Parathyroid adenoma (tissue), 2 donors: ENCODE results near the gene ZNF816.
A peak's percentile ranks its signal among the peaks of the same experiment; 100 is the strongest.

Experiments
- H2AFZ ChIP-seq: fragments of 300-600 bp; sonication (generic); one replicate; pipeline ENCODE4 v1.7.0; 2017; ENCODE audit warnings: antibody characterized with exemption, mild to moderate bottlenecking
- H3K27ac ChIP-seq: fragments of 300-600 bp; sonication (generic); one replicate; pipeline ENCODE4 v1.7.0; 2017
- H3K27me3 ChIP-seq: fragments of 300-600 bp; sonication (generic); one replicate; pipeline ENCODE4 v1.7.0; 2017; ENCODE audit warnings: low read length; ENCODE audit not compliant: control insufficient read depth, insufficient read depth
- H3K36me3 ChIP-seq: fragments of 300-600 bp; sonication (generic); one replicate; pipeline ENCODE4 v1.7.0; 2017; ENCODE audit warnings: low read length; ENCODE audit not compliant: control insufficient read depth, insufficient read depth
- H3K4me1 ChIP-seq: fragments of 300-600 bp; sonication (generic); one replicate; pipeline ENCODE4 v1.7.0; 2017; ENCODE audit warnings: control low read depth
- H3K4me2 ChIP-seq: fragments of 300-600 bp; sonication (generic); one replicate; pipeline ENCODE4 v1.7.0; 2017; ENCODE audit warnings: low read length
- H3K4me3 ChIP-seq: fragments of 300-600 bp; sonication (generic); one replicate; pipeline ENCODE4 v1.7.0; 2017; ENCODE audit warnings: low read depth, low read length
- H3K79me2 ChIP-seq: fragments of 300-600 bp; sonication (generic); one replicate; pipeline ENCODE4 v1.7.0; 2017; ENCODE audit warnings: control low read depth
- H3K9ac ChIP-seq: fragments of 300-600 bp; sonication (generic); one replicate; pipeline ENCODE4 v1.7.0; 2017; ENCODE audit warnings: mild to moderate bottlenecking
- H3K9me3 ChIP-seq: fragments of 300-600 bp; sonication (generic); one replicate; pipeline ENCODE4 v1.7.0; 2017; ENCODE audit warnings: low read length; ENCODE audit not compliant: control insufficient read depth
- TF ChIP-seq, protein P1 (sequence below): fragments of 300-600 bp; sonication (generic); IDR thresholded peaks from one replicate; pipeline ENCODE4 v1.7.0; 2017; ENCODE audit warnings: antibody characterized with exemption, mild to moderate bottlenecking
- donor health status: primary hyperparathyroidism.

Gene ZNF816

GRCh38 chr19:52962394-52963246, at the start of gene ZNF816:
ZNF816 (minus strand) TSS chr19:52962881; CDS start chr19:52956089, 6,792 bp downstream.
- no peaks in the 10 kb centered on the region for H3K27me3 ChIP-seq
- H2AFZ ChIP-seq: peak within 1 kb of the TSS; percentile 76
- H3K4me1 ChIP-seq: no peaks in the 10 kb centered on the region
- no peaks in the 10 kb centered on the region for H3K79me2 ChIP-seq
- H3K36me3 ChIP-seq: no peaks in the 10 kb centered on the region
- no peaks in the 10 kb centered on the region for H3K9me3 ChIP-seq
- peak within 1 kb of the TSS; percentile 81 for H3K4me3 ChIP-seq
- no peak within 1 kb of the TSS for H3K9ac ChIP-seq
- peak within 1 kb of the TSS; percentile 71 for H3K27ac ChIP-seq
- TF ChIP-seq, protein P1, sequence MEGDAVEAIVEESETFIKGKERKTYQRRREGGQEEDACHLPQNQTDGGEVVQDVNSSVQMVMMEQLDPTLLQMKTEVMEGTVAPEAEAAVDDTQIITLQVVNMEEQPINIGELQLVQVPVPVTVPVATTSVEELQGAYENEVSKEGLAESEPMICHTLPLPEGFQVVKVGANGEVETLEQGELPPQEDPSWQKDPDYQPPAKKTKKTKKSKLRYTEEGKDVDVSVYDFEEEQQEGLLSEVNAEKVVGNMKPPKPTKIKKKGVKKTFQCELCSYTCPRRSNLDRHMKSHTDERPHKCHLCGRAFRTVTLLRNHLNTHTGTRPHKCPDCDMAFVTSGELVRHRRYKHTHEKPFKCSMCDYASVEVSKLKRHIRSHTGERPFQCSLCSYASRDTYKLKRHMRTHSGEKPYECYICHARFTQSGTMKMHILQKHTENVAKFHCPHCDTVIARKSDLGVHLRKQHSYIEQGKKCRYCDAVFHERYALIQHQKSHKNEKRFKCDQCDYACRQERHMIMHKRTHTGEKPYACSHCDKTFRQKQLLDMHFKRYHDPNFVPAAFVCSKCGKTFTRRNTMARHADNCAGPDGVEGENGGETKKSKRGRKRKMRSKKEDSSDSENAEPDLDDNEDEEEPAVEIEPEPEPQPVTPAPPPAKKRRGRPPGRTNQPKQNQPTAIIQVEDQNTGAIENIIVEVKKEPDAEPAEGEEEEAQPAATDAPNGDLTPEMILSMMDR: no peak
- H3K4me2 ChIP-seq: peak within 1 kb of the TSS; percentile 57

DNA sequence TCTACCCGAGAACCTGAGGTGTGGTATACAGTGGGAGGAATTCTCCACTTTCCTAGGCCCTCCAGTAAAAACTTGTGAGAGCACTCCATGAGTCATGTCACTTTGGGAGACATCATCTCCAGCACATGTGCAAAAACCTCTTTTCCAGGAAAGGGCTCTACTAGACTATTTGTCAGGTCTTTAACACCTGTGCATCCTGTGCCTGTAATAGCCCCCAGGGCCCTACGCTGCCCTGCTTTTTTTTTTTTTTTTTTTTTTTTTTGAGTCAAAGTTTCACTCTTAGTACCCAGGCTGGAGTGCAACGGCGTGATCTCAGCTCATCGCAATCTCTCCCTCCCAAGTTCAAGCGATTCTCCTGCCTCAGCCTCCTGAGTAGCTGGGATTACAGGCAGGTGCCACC, 49.3 kb upstream of the ZNF816 start:
- H3K27ac ChIP-seq: no peak overlapping the region
- TF ChIP-seq, protein P1: no peak
- no peaks in the 10 kb centered on the region for H3K79me2 ChIP-seq
- no peaks in the 10 kb centered on the region for H3K9me3 ChIP-seq
- no peaks in the 10 kb centered on the region for H3K27me3 ChIP-seq
- no peak overlapping the region for H3K4me3 ChIP-seq
- no peak overlapping the region for H3K4me2 ChIP-seq
- H2AFZ ChIP-seq: no peak overlapping the region
- no peak overlapping the region for H3K9ac ChIP-seq
- H3K36me3 ChIP-seq: no peaks in the 10 kb centered on the region
- no peaks in the 10 kb centered on the region for H3K4me1 ChIP-seq

- H3K36me3 ChIP-seq: no peaks in the 10 kb centered on the region
- H3K9ac ChIP-seq: no peak overlapping the region
- no peaks in the 10 kb centered on the region for H3K9me3 ChIP-seq
- H3K27me3 ChIP-seq: no peaks in the 10 kb centered on the region
- H3K4me3 ChIP-seq: no peak overlapping the region
- no peaks in the 10 kb centered on the region for H3K4me1 ChIP-seq
- no peak overlapping the region for H2AFZ ChIP-seq
- no peaks in the 10 kb centered on the region for H3K79me2 ChIP-seq
- TF ChIP-seq, protein P1: no peak
- H3K27ac ChIP-seq: no peak overlapping the region
- no peak overlapping the region for H3K4me2 ChIP-seq
Observed at GRCh38 chr19:53010494-53010893, 47.8 kb upstream of the ZNF816 start.

- Histone ChIP-seq H3K79me2 (no peaks in the 10 kb centered on the region), H3K4me3 (no peak overlapping the region), H3K4me2 (no peak overlapping the region), H3K27ac (no peak overlapping the region), H3K4me1 (no peaks in the 10 kb centered on the region), H3K27me3 (no peaks in the 10 kb centered on the region), H3K36me3 (no peaks in the 10 kb centered on the region), H3K9me3 (no peaks in the 10 kb centered on the region), H2AFZ (no peak overlapping the region), H3K9ac (no peak overlapping the region)
- TF ChIP-seq, protein P1: no peak
Observed at GRCh38 chr19:53008061-53008778, 45.5 kb upstream of the ZNF816 start.
